ENCODE measurements around the gene EPB41L4A. TPM values are rescaled to one million over a fixed set of nuclear protein-coding genes. Genes with fewer than 3 reads are reported as not detected.

EPB41L4A gene
- total and polyA plus RNA-seq, 9 donors = 2.7 to 12.3 (median 7.9) TPM

DNA sequence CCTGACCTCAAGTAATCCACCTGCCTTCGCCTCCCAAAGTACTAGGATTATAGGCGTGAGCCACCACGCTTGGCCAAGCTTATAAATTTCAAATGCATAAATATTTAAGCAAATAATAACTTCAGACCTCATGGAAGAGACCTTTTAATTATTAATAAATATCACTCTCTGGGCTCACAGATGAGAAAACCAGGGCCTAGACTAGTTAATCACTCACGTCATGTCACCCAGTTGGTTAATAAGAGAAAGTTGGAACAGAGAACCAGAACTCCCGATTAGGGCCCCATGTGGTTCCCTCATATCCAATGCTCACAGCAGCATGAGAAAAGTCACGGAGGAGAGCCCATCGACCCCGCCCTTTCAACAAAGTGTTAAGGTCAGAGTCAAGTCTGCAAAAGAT, 79.3 kb downstream of the EPB41L4A start:
- no peaks in the 10 kb centered on the region for H3K4me1 ChIP-seq (ENCODE audit: insufficient read depth)
- WGBS, 3 donors = 88 to 92% (median 89%) methylated on average over 8 of the region's 8 CpGs
- no peak overlapping the region for H3K4me3 ChIP-seq
- H3K27ac ChIP-seq = no peak overlapping the region
- intact Hi-C loops (cut with DNase I) = no loop called here
- no peaks in the 10 kb centered on the region for H3K36me3 ChIP-seq
- TF ChIP-seq, protein P1, sequence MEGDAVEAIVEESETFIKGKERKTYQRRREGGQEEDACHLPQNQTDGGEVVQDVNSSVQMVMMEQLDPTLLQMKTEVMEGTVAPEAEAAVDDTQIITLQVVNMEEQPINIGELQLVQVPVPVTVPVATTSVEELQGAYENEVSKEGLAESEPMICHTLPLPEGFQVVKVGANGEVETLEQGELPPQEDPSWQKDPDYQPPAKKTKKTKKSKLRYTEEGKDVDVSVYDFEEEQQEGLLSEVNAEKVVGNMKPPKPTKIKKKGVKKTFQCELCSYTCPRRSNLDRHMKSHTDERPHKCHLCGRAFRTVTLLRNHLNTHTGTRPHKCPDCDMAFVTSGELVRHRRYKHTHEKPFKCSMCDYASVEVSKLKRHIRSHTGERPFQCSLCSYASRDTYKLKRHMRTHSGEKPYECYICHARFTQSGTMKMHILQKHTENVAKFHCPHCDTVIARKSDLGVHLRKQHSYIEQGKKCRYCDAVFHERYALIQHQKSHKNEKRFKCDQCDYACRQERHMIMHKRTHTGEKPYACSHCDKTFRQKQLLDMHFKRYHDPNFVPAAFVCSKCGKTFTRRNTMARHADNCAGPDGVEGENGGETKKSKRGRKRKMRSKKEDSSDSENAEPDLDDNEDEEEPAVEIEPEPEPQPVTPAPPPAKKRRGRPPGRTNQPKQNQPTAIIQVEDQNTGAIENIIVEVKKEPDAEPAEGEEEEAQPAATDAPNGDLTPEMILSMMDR (IDR thresholded peaks at IDR 0.05) = no peak
- TF ChIP-seq POLR2A (IDR thresholded peaks at IDR 0.05) = no peak
- TF ChIP-seq EP300 (IDR thresholded peaks at IDR 0.05) = no peak
- H3K27me3 ChIP-seq = no peaks in the 10 kb centered on the region
- H3K9me3 ChIP-seq = no peaks in the 10 kb centered on the region
- no peak for DNase-seq

DNA sequence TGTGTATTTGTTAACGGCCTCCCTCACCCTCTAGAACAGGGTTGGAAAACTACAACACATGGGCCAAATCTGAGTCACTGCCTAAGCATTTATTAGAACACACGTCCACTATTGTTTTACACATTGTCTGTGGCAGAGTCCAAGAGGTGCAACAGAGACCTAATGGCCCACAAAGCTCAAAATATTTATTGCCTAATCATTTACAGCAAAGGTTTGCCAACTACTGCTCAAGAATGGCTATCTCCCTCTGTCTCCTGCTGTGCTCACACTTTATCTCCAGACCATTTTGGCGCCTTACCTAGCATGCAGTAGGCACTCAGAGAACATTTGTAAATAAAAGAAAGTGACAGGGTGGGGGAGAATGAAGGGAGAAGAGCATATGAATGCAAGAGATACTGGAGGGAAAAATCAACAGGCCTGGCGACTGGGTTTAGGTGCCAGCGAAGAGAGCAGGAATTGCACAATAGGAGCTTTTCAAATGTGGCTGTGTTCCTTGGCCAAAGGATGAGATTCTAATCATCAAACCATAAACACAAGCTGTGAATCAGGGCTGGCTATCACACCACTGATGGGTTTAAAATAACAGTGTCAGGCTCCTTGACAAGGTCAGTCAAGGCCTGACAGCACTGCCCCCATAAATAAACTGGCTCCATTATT, 80.3 kb downstream of the EPB41L4A start:
- Histone ChIP-seq H3K4me1 (ENCODE audit: insufficient read depth) (no peaks in the 10 kb centered on the region), H3K4me3 (no peak overlapping the region), H3K27ac (no peak overlapping the region), H3K9me3 (no peaks in the 10 kb centered on the region), H3K27me3 (no peaks in the 10 kb centered on the region), H3K36me3 (no peaks in the 10 kb centered on the region)
- 75 to 81% (median 79%) methylated on average over 5 of the region's 5 CpGs for WGBS, 3 donors
- DNase-seq = no peak
- TF ChIP-seq EP300 (IDR thresholded peaks at IDR 0.05) (no peak), POLR2A (IDR thresholded peaks at IDR 0.05) (no peak)
- TF ChIP-seq, protein P1 (IDR thresholded peaks at IDR 0.05) = no peak
- intact Hi-C loops (cut with DNase I) = no loop called here

DNA sequence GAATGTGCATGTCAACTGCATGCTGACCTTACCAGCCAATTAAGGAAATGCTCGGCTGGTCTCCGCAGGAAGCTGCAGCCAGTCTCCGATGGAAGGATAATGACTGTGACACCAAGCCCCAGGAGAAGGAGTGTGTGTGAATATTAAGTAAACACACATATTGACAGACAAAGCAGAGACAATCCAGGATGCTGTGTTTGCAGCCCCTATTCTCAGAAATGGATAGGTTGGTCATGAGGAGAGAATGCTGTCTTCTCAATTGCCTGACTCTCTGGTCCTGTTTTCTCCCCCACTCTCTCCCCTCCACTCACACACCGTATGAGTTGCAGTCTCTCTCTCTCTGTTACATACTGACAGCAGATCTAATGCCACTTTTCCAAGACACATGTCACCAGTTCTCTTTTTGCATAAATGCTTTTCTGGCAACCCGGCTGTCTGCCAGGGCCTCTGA, 85.7 kb downstream of the EPB41L4A start:
- DNase-seq = no peak
- H3K4me3 ChIP-seq = no peak overlapping the region
- H3K36me3 ChIP-seq = no peaks in the 10 kb centered on the region
- 52 to 59% (median 58%) methylated on average over 5 of the region's 5 CpGs for WGBS, 3 donors
- TF ChIP-seq POLR2A (IDR thresholded peaks at IDR 0.05) (no peak), EP300 (IDR thresholded peaks at IDR 0.05) (no peak)
- TF ChIP-seq, protein P1 (IDR thresholded peaks at IDR 0.05) = no peak
- H3K9me3 ChIP-seq = no peaks in the 10 kb centered on the region
- no peaks in the 10 kb centered on the region for H3K27me3 ChIP-seq
- intact Hi-C loops (cut with DNase I) = no loop called here
- H3K27ac ChIP-seq = no peak overlapping the region
- no peaks in the 10 kb centered on the region for H3K4me1 ChIP-seq (ENCODE audit: insufficient read depth)

DNA sequence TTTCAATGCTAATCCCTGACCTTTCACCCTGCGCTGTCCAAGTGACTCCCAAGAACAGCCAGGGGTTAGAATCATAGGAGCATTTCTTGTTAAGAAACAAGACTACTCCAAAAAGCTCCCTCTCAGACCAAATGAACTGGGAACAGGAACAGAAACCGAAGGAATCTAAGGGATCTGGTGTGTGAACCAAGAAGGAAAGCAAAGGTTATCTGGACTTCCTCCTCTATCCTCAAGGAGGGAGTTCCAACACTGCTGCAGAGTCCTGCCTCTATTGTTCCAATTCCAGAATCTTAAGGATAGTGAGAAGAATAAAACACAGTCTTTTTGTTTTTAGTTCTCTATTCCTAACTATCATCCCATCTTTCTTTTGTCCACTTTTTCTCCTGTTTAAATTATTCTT, 87.2 kb downstream of the EPB41L4A start:
- WGBS, 3 donors = 83 to 91% (median 86%) methylated on average over 2 of the region's 2 CpGs
- DNase-seq = no peak
- Histone ChIP-seq H3K27ac (no peak overlapping the region), H3K4me1 (ENCODE audit: insufficient read depth) (no peaks in the 10 kb centered on the region), H3K4me3 (no peak overlapping the region), H3K36me3 (no peaks in the 10 kb centered on the region), H3K9me3 (no peaks in the 10 kb centered on the region), H3K27me3 (no peaks in the 10 kb centered on the region)
- TF ChIP-seq, protein P1 (IDR thresholded peaks at IDR 0.05) = no peak
- TF ChIP-seq EP300 (IDR thresholded peaks at IDR 0.05) = no peak
- no peak for TF ChIP-seq POLR2A (IDR thresholded peaks at IDR 0.05)
- intact Hi-C loops (cut with DNase I) = no loop called here

Data from ovary (tissue), 9 donors.